ENCODE measurements around the gene SCIN. TPM values are rescaled to one million over a fixed set of nuclear protein-coding genes. Genes with fewer than 3 reads are reported as not detected.
"Not testable (repeated sequence)": the region's sequence is repeated elsewhere in the genome, so short reads cannot be mapped to it uniquely, and the experiment has no call there.

SCIN gene
- total and polyA plus RNA-seq, 4 donors = 4.5 to 24.7 (median 11.4) TPM

DNA sequence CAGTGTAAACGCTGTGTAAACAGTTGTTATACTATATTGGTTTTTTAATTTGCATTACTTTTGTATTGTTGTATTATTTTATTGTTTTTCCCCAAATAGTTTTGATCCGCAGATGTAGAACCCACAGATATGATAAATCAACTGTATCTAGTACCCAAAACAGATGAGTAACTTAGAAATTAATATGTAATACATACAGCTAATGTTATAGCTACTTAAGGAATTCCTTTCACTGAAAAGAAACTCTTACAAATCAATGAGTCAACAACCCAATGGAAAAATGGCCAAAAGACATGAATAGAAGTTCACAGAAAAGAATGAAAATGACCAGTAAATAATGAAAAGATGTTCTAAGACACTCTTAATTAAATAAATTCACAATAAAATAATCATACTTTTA, 84.6 kb downstream of the SCIN start:
- no peaks in the 10 kb centered on the region for H3K9me3 ChIP-seq (ENCODE audit: control insufficient read depth in 4 of 4, insufficient read depth in 3 of 4, low read length in 3 of 4)
- H3K4me1 ChIP-seq (ENCODE audit: control insufficient read depth in 5 of 5, insufficient read depth in 5 of 5, low read length in 5 of 5) = no peaks in the 10 kb centered on the region
- ATAC-seq (ENCODE audit: insufficient read depth, low FRiP score) (no peak), DNase-seq (no peak)
- H3K27ac ChIP-seq (ENCODE audit: low read depth in 1 of 2, low read length in 1 of 2) = no peak overlapping the region
- no peak overlapping the region for H3K9ac ChIP-seq (ENCODE audit: insufficient read depth in 1 of 2, low read length in 2 of 2)
- no peak overlapping the region for H3K4me3 ChIP-seq
- no peaks in the 10 kb centered on the region for H3K27me3 ChIP-seq (ENCODE audit: control insufficient read depth in 3 of 3, insufficient read depth in 3 of 3, low read length in 2 of 3)
- TF ChIP-seq, protein P1, sequence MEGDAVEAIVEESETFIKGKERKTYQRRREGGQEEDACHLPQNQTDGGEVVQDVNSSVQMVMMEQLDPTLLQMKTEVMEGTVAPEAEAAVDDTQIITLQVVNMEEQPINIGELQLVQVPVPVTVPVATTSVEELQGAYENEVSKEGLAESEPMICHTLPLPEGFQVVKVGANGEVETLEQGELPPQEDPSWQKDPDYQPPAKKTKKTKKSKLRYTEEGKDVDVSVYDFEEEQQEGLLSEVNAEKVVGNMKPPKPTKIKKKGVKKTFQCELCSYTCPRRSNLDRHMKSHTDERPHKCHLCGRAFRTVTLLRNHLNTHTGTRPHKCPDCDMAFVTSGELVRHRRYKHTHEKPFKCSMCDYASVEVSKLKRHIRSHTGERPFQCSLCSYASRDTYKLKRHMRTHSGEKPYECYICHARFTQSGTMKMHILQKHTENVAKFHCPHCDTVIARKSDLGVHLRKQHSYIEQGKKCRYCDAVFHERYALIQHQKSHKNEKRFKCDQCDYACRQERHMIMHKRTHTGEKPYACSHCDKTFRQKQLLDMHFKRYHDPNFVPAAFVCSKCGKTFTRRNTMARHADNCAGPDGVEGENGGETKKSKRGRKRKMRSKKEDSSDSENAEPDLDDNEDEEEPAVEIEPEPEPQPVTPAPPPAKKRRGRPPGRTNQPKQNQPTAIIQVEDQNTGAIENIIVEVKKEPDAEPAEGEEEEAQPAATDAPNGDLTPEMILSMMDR (IDR thresholded peaks at IDR 0.05; ENCODE audit: control extremely low read depth, extremely low read depth) = no peak
- WGBS, 2 donors = 90 to 95% methylated on average over 2 of the region's 2 CpGs
- H3K36me3 ChIP-seq (ENCODE audit: control insufficient read depth in 4 of 4, insufficient read depth in 4 of 4, low read length in 4 of 4) = no peaks in the 10 kb centered on the region

DNA sequence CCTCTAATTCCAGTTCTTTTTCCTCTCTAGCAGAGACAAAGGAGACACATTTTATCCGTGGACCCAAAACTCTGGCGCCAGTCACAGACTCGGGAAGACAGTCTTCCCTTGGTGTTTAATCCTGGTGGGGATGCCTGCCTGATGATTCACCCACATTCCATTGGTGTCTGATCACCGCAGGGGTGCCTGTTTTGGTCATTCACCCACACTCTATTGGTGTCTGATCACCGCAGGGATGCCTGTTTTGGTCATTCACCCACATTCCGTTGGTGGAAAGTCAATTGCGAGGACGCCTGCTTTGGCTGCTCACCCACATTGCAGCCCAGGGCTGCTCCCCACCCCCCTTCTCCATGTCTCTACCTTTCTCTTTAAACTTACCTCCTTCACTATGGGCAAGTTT, 89.9 kb downstream of the SCIN start:
- H3K9me3 ChIP-seq (ENCODE audit: control insufficient read depth in 4 of 4, insufficient read depth in 3 of 4, low read length in 3 of 4); ATAC-seq (ENCODE audit: insufficient read depth, low FRiP score); H3K4me3 ChIP-seq; H3K36me3 ChIP-seq (ENCODE audit: control insufficient read depth in 4 of 4, insufficient read depth in 4 of 4, low read length in 4 of 4); H3K4me1 ChIP-seq (ENCODE audit: control insufficient read depth in 5 of 5, insufficient read depth in 5 of 5, low read length in 5 of 5); H3K9ac ChIP-seq (ENCODE audit: insufficient read depth in 1 of 2, low read length in 2 of 2); H3K27ac ChIP-seq (ENCODE audit: low read depth in 1 of 2, low read length in 1 of 2); DNase-seq; H3K27me3 ChIP-seq (ENCODE audit: control insufficient read depth in 3 of 3, insufficient read depth in 3 of 3, low read length in 2 of 3): not testable (repeated sequence)
- 93 to 95% methylated on average over 8 of the region's 8 CpGs for WGBS, 2 donors

DNA sequence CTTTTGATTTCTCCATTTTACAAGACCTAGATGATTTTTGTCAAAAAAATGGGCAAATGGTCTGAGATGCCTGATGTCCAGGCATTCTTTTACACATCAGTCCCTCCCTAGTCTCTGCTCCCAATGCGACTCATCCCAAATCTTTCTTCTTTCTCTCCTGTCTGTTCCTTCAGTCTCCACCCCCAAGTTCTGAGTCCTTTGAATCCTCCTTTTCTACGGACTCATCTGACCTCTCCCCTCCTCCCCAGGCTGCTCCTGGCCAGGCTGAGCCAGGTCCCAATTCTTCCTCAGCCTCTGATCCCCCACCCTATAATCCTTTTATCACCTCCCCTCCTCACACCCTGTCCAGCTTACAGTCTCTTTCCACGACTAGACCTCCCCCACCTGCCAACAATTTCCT, 90.5 kb downstream of the SCIN start:
- not testable (repeated sequence) for H3K4me3 ChIP-seq; H3K36me3 ChIP-seq (ENCODE audit: control insufficient read depth in 4 of 4, insufficient read depth in 4 of 4, low read length in 4 of 4); DNase-seq; ATAC-seq (ENCODE audit: insufficient read depth, low FRiP score); H3K27ac ChIP-seq (ENCODE audit: low read depth in 1 of 2, low read length in 1 of 2); H3K27me3 ChIP-seq (ENCODE audit: control insufficient read depth in 3 of 3, insufficient read depth in 3 of 3, low read length in 2 of 3); H3K9ac ChIP-seq (ENCODE audit: insufficient read depth in 1 of 2, low read length in 2 of 2); H3K9me3 ChIP-seq (ENCODE audit: control insufficient read depth in 4 of 4, insufficient read depth in 3 of 4, low read length in 3 of 4); H3K4me1 ChIP-seq (ENCODE audit: control insufficient read depth in 5 of 5, insufficient read depth in 5 of 5, low read length in 5 of 5)
- 76 to 89% methylated on average over 3 of the region's 3 CpGs for WGBS, 2 donors

DNA sequence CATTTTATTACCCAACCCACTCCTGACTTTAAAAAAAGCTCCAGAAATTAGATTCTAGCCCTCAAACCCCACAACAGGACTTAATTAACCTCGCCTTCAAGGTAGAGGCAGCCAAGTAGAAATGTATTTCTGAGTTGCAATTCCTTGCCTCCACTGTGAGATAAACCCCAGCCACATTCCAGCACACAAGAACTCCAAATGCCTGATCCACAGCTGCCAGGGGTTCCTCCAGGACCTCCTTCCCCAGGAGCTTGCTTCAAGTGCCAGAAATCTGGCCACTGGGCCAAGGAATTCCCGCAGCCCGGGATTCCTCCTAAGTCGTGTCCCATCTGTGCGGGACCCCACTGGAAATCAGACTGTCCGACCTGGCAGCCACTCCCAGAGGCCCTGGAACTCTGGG, 91.1 kb downstream of the SCIN start:
- H3K27ac ChIP-seq (ENCODE audit: low read depth in 1 of 2, low read length in 1 of 2) = no peak overlapping the region
- H3K9ac ChIP-seq (ENCODE audit: insufficient read depth in 1 of 2, low read length in 2 of 2) = no peak overlapping the region
- no peak overlapping the region for H3K4me3 ChIP-seq
- H3K9me3 ChIP-seq (ENCODE audit: control insufficient read depth in 4 of 4, insufficient read depth in 3 of 4, low read length in 3 of 4) = no peaks in the 10 kb centered on the region
- no peaks in the 10 kb centered on the region for H3K36me3 ChIP-seq (ENCODE audit: control insufficient read depth in 4 of 4, insufficient read depth in 4 of 4, low read length in 4 of 4)
- H3K27me3 ChIP-seq (ENCODE audit: control insufficient read depth in 3 of 3, insufficient read depth in 3 of 3, low read length in 2 of 3) = no peaks in the 10 kb centered on the region
- no peaks in the 10 kb centered on the region for H3K4me1 ChIP-seq (ENCODE audit: control insufficient read depth in 5 of 5, insufficient read depth in 5 of 5, low read length in 5 of 5)
- WGBS, 2 donors = 93 to 94% methylated on average over 6 of the region's 6 CpGs
- TF ChIP-seq, protein P1 (IDR thresholded peaks at IDR 0.05; ENCODE audit: control extremely low read depth, extremely low read depth) = no peak
- DNase-seq (no peak), ATAC-seq (ENCODE audit: insufficient read depth, low FRiP score) (no peak)

All from lung (tissue), 12 donors.